ENCODE results near the gene SLC23A2.

The SLC23A2 gene

GRCh38 chr20:4802527-4802926 is 198.8 kb downstream of the SLC23A2 start:
- TF ChIP-seq POLR2A (IDR thresholded peaks at IDR 0.05; ENCODE audit: extremely low read depth, insufficient read length) (no peak), MAX (IDR thresholded peaks at IDR 0.05; ENCODE audit: low read depth, low read length) (no peak), CTCF (IDR thresholded peaks at IDR 0.05; ENCODE audit: low read depth, low read length) (no peak)
- no peak for DNase-seq (ENCODE audit: low read depth)
- no peak overlapping the region for H3K4me3 ChIP-seq (ENCODE audit: low read depth, low read length)

All from NB4 (cell line).